ENCODE results near the gene AGAP3.
A peak's percentile ranks its signal among the peaks of the same experiment; 100 is the strongest.

Gene AGAP3

DNA sequence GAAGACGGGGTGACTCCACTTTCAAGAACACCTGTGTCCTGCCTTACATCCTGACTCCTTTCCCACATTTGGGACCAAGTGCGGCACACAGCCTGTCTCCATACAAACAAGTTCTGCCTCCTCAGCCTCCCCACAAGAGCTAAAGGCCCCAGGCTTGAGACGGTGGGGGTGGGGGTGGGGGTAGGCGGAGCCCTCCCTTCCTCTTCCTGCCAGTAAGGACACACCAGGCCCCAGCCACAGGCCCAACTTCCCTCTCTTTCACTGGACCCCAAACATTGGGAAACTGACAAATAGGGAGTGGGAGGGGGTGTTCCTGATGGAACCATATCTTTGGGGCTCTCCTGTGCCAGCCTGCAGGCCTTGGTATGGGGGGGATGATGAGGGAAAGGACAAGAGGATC, 33.2 kb upstream of the AGAP3 start:
- no peak overlapping the region for H3K4me3 ChIP-seq (ENCODE audit: low read depth, low read length)
- in situ Hi-C loops (cut with HindIII; ENCODE audit: low sequenced_read_pairs), result no loop called here
- TF ChIP-seq, protein P1, sequence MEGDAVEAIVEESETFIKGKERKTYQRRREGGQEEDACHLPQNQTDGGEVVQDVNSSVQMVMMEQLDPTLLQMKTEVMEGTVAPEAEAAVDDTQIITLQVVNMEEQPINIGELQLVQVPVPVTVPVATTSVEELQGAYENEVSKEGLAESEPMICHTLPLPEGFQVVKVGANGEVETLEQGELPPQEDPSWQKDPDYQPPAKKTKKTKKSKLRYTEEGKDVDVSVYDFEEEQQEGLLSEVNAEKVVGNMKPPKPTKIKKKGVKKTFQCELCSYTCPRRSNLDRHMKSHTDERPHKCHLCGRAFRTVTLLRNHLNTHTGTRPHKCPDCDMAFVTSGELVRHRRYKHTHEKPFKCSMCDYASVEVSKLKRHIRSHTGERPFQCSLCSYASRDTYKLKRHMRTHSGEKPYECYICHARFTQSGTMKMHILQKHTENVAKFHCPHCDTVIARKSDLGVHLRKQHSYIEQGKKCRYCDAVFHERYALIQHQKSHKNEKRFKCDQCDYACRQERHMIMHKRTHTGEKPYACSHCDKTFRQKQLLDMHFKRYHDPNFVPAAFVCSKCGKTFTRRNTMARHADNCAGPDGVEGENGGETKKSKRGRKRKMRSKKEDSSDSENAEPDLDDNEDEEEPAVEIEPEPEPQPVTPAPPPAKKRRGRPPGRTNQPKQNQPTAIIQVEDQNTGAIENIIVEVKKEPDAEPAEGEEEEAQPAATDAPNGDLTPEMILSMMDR (IDR thresholded peaks at IDR 0.05; ENCODE audit: low read depth, low read length), result no peak
- DNase-seq (ENCODE audit: low read depth, low spot score), result no peak

GRCh38 chr7:151053751-151054150, 32.5 kb upstream of the AGAP3 start:
- TF ChIP-seq, protein P1 (IDR thresholded peaks at IDR 0.05; ENCODE audit: low read depth, low read length), result no peak
- DNase-seq (ENCODE audit: low read depth, low spot score), result no peak
- H3K4me3 ChIP-seq (ENCODE audit: low read depth, low read length), result no peak overlapping the region
- in situ Hi-C loops (cut with HindIII; ENCODE audit: low sequenced_read_pairs), result no loop called here

DNA sequence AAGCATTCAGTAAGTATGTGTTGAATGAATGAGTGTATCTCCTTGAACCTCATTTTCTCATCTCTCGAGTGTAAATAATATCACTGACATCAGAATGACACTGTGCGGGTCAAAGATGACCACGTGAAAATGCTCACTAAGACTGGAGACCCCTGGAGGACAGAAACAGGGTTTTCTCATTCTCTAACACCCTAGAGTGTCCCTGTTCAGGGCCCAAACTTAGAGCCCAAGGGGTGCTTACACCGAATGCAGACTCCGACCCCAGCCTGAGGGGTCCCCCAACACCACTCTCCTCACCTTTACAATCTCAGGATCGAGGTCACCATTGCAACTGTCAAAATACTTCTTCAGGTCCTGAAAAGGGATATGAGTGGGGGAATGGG, 30.0 kb upstream of the AGAP3 start:
- H3K4me3 ChIP-seq (ENCODE audit: low read depth, low read length), result no peak overlapping the region
- TF ChIP-seq, protein P1 (IDR thresholded peaks at IDR 0.05; ENCODE audit: low read depth, low read length), result no peak
- in situ Hi-C loops (cut with HindIII; ENCODE audit: low sequenced_read_pairs), result no loop called here
- DNase-seq (ENCODE audit: low read depth, low spot score), result no peak

GRCh38 chr7:151056666-151057505, 29.4 kb upstream of the AGAP3 start:
- DNase-seq (ENCODE audit: low read depth, low spot score), result no peak
- in situ Hi-C loops (cut with HindIII; ENCODE audit: low sequenced_read_pairs), result no loop called here
- TF ChIP-seq, protein P1 (IDR thresholded peaks at IDR 0.05; ENCODE audit: low read depth, low read length), result no peak
- peak overlapping the region; percentile 64 for H3K4me3 ChIP-seq (ENCODE audit: low read depth, low read length)

DNA sequence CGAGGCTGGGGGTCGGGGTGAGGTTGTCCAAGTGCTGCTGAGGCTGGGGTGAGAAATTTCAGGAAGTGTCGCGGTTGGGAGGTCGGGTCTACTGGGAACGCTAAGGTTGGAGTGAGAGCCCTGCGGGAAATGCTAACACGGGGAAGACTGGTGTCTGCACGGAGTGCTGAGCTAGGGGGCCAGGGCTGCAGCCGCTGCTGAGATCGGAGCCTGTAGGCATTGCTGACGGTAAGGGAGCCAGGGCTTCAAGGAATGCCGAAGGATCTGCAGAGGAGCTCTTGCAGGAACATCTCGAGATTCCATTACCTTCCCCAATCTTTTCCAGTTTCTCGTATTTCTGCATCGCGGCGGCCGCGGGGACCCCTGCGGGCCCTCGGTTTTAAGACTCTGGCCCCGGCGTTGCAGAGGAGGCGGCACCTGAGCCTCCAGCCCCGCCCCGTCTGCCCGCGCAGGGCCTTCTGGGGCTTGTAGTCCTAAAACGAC, 28.7 kb upstream of the AGAP3 start, which contains the start of gene CDK5:
Gene CDK5, minus strand, starts transcription at position 392 of the 483 bp plus-strand sequence. Its CDS starts 49 bp downstream, at position 343.
- no peak for DNase-seq (ENCODE audit: low read depth, low spot score)
- TF ChIP-seq, protein P1 (IDR thresholded peaks at IDR 0.05; ENCODE audit: low read depth, low read length), result no peak
- peak within 1 kb of the TSS; percentile 64 for H3K4me3 ChIP-seq (ENCODE audit: low read depth, low read length)
- in situ Hi-C loops (cut with HindIII; ENCODE audit: low sequenced_read_pairs), result no loop called here

DNA sequence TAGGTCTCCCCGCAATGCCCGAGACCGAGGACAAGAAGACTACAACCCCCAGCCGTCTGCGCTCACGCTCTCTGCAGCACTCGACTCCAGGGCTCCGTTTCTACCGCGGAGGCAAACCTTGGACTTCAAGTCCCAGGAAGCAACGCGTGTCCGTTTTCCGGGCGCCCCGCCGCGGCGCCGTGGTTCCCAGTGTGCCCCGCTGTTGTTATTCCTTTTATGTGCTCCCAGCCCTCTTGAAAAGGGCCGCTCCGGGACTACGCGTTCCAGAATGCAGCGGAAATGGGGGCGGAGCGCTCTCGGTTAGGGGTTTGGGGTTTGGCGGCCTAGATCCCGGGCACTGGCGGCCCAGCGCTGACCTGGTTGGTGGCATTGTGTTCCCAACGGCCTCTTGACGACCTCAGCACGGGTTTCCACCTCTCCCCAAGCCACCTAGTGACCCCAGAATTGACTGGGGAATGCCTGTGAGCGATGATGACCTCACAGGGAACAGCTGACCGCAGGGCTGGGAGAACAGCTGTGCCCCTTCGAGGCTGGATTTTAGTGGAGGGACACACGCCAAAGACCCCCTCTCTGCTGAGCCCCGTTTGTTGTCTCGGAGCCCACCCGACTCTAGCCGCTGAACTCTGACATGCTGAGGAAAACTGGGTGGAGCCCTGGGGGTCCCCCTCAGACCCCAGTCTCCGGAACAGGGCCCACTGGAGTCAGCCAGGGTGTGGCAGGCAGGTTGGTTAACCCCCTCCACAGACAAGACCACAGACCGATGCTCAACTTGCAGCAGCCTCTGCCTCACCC, 28.1 kb upstream of the AGAP3 start:
- TF ChIP-seq, protein P1 (IDR thresholded peaks at IDR 0.05; ENCODE audit: low read depth, low read length), result no peak
- in situ Hi-C loops (cut with HindIII; ENCODE audit: low sequenced_read_pairs), result no loop called here
- H3K4me3 ChIP-seq (ENCODE audit: low read depth, low read length), result peak overlapping the region; percentile 64
- peak; percentile 100 for DNase-seq (ENCODE audit: low read depth, low spot score)
